TTC549 (cell line): Measurements from ENCODE around the gene POLR1G.
"Not testable (repeated sequence)": the region's sequence is repeated elsewhere in the genome, so short reads cannot be mapped to it uniquely, and the experiment has no call there.

Experiments
- FAIRE-seq: peaks from 2 replicates; lab custom pipeline; 2012; peaks lifted over from hg19 to GRCh38; lab: Jason Lieb, UNC

Gene POLR1G

DNA sequence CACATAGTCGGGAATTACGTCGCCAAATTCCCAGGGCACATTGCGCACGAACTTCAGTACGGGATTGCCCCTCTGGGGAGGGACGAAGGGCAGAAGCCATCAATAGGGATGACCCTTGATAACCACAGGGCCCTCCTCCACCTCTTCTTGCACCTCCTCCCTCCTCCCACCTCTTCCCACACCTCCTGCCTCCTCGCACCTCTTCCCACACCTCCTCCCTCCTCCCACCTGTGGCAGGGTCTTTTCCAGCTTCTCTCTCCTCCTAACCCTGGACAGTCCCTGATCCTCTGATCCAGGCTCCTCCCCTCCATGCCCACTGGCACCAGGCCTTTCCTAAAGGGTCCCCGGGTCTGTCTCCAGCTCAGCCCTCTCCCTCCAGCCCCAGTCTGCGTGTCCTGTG lies 13.9 kb downstream of the POLR1G start:
- no peak for FAIRE-seq

- FAIRE-seq, result no peak
Observed at GRCh38 chr19:45420871-45421270, 14.4 kb downstream of the POLR1G start.

GRCh38 chr19:45421947-45422498 lies 15.6 kb downstream of the POLR1G start:
- no peak for FAIRE-seq

DNA sequence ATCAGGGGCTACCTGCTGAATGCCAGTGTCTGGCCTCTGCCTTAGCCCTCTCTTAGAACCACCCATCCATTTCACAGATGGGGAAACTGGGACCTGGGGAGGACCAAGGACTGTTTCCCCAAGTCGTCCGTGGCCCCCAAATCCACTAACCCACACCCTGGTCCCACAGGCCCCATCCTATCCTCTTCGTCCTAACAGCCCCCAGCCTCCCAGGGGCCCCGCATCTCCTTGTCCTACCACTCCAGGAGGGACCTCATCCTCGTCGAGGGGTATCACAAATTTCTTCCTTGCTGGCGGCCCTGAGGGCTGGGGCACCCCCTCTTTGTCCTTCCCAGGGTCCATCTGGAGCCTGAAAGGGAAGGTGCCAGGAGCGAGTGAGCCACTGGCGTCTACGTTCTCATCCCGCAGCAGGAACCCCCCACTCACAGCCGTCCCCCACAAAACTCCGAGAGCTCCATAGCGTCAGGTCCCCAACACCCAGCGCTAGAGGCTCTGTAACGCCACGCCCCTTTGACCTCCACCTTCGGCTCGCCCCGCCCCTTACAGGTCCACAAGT lies 16.7 kb downstream of the POLR1G start:
- no peak for FAIRE-seq

DNA sequence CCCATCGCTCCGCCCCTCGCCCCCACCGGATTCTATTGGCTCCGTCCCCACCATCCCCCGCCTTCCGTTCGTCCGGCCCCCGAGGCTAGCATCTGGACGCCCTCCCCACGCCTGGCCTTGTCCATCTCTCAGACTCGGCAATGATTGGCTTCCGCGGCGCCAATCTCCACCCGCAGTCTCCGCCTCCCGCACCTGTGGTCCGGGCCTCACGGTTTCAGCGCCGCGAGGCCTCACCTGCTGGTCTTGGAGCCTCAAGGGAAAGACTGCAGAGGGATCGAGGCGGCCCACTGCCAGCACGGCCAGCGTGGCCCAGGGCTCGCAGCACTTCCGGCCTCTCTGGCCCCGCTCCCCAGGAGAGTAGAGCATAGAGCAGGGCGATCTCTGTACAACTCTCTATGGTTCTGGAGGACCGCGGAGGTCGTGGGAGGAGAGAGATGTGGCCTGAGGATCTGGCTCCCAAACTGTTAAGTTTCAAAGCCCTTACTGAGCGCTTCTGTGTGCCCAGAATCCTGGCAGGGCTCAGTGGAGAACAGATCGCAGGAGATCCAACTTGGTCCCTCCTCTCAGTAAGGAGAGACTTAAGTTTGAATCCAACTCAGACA lies 17.2 kb downstream of the POLR1G start, which contains the start of gene ERCC1:
ERCC1 (minus strand) TSS at position 329 of the 602 bp plus-strand sequence. CDS start 543 bp downstream, outside the sequence.
- FAIRE-seq, result no peak

DNA sequence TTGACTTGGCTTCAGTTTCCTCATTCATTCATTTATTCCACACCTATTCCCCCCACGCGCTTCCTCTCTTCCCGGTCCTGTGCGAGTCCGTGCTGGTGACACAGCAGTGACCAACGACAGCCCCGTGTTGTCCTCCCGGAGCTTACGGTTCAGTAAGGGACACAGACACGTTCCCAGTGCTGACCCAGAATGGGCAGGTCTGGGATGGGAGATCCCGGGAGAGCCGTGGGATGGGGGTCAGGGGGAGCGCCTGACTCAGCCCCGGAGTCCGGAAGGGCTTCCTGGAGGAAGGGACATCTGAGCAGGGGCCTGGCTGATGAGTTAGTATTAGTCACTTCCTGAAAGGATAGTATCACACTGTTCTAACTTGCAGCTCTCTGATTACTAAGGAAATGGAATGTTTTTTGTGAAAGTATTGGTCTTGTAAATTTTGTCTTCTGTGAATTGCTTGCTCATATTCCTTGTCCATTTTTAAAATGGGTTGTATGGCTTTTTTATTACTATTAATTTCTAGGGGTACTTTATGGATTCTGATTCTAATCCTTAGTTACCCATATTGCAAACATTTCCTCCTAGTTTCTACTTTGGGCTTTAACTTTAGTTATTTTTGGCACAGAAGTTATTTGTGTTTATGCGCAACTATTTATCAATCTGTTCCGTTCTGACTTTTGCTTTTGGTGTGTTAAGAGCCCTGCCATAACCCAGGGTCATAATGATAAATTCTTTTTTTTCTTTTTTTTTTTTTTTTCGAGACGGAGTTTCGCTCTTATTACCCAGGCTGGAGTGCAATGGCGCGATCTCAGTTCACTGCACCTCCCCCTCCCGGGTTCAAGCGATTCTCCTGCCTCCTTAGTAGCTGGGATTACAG lies 18.0 kb downstream of the POLR1G start:
- FAIRE-seq, result peak; percentile 9

GRCh38 chr19:45428384-45429231 lies 22.2 kb downstream of the POLR1G start:
- no peak for FAIRE-seq

DNA sequence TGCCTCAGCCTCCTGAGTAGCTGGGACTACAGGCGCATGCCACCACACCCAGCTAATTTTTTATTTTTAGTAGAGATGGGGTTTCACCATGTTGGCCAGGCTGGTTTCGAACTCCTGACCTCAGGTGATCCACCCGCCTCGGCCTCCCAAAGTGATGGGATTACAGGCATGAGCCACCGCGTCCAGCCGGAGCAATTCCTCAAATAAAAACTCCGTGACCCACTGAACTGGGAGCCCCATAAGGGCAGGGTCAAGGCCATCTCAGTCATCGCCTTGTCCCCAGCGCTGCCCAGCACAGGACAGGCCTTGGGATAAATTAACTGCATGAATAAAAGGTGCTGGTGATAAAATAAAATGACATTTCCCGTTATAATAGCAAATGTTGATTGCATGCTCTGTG lies 23.5 kb downstream of the POLR1G start:
- not testable (repeated sequence) for FAIRE-seq

DNA sequence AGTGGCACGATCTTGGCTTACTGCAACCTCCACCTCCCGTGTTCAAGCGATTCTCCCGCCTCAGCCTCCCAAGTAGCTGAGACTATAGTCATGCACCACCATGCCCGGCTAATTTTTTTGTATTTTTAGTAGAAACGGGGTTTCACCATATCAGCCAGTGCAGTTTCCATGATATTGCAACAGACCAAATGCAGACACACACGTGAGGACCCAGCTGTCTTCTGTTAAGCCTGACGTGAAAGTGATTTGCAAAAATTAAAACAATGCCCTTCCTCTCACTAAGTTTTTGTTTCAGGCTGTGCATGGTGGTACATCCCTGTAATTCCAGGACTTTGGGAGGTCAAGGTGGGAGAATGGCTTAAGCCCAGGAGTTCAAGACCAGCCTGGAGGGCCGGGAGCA lies 24.6 kb downstream of the POLR1G start:
- not testable (repeated sequence) for FAIRE-seq

DNA sequence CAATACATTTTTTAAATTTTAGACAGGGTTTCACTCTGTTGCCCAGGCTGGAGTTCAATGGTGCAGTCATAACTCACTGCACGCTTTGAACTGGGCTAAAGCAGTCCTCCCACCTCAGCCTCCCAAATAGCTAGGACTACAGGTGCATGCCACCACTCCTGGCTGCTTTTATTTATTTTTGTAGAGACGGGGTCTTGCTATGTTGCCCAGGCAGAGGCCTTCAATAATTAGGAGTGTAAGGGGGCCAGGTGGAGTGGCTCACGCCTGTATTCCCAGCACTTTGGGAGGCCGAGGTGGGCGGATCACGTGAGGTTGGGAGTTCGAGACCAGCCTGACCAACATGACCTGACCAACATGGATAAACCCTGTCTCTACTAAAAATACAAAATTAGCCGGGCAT lies 26.1 kb downstream of the POLR1G start:
- not testable (repeated sequence) for FAIRE-seq

DNA sequence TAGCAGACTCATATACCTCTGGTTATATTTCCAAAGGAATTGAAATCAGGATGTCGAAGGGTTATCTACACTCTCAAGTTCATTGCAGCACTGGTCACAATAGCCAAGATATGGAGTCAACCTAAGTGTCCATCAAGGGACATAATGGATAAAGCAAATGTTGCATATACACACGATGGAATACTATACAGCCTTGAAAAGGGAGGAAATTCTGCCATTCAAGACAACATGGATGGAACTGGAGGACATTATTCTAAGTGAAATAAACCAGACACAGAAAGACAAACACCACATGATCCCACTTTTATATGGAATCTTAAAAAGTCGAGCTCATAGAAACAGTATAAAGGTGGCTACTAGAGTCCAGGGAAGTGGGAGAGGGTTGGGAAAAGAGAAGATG lies 30.9 kb downstream of the POLR1G start:
- no peak for FAIRE-seq

- no peak for FAIRE-seq
Observed at GRCh38 chr19:45439190-45439568, 32.7 kb downstream of the POLR1G start.

- no peak for FAIRE-seq
Observed at GRCh38 chr19:45439569-45440258, 33.3 kb downstream of the POLR1G start.

DNA sequence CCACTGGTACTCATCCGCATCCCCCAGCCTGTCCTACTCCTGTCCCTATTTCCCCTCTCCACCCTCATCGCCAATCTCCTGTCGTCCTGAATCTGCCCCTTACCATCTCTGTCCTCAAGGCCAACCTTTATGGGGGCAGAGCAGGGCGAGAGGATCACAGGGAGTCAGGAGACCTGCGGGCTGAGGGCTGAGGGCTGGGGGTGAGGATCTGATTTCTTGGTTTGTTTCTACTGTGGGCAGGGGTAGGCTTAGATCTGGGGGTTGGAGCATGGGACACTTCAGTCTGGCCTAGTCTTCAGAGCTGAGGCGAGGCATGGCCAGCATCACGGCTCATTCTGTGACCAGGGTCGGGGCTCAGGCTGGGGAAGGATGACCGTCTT lies 33.8 kb downstream of the POLR1G start:
- no peak for FAIRE-seq

DNA sequence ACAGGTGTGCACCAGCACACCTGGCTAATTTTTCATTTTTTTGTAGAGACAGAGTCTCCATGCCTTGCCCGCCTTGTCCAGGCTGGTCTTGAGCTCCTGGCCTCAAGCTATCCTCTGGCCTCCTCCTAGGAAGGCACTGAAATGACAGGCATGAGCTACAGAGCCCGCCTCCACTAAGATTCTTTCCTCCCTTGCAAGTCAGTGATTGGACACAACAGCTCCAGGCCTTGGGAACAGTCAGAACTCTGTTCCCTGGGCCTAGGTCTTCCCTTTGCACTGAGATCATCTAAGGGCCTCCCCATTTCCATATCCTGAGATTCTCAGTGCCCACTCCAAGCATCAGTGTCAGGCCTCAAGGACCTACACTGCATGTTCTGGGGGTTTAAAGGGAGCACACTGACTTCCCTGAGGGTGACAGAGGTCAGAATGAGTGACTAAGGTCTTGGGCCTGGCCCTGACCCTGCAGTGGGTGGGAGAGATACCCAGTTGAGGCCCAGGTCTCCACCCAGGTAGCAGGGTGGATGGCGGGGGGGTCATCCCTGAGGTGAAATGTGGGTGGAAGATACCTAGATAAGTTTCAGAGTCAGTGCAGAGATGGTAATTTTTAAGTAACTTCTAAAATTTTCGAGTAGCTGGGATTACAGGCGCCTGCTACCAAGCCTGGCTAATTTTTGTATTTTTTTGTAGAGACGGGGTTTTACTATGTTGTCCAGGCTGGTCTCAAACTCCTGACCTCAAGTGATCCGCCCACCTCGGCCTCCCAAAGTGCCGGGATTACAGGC lies 34.6 kb downstream of the POLR1G start:
- no peak for FAIRE-seq

DNA sequence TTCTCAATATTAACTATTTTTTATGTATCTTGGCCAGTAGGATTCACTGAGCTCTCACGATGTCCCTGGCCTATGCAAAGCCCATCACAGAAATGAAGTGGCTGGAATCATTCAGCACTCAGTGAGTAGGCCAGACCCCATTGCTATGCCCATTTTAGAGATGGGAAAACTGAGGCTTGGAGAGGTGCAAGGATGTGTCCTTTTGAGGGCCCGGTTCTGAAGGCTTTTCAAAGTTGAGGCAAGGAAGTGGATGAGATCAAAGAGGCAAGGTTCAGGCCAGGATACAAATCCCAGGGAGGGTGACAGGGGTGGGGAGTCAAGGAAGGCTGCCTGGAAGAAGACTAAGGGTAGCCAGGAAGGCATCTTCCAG lies 35.9 kb downstream of the POLR1G start:
- FAIRE-seq, result no peak

DNA sequence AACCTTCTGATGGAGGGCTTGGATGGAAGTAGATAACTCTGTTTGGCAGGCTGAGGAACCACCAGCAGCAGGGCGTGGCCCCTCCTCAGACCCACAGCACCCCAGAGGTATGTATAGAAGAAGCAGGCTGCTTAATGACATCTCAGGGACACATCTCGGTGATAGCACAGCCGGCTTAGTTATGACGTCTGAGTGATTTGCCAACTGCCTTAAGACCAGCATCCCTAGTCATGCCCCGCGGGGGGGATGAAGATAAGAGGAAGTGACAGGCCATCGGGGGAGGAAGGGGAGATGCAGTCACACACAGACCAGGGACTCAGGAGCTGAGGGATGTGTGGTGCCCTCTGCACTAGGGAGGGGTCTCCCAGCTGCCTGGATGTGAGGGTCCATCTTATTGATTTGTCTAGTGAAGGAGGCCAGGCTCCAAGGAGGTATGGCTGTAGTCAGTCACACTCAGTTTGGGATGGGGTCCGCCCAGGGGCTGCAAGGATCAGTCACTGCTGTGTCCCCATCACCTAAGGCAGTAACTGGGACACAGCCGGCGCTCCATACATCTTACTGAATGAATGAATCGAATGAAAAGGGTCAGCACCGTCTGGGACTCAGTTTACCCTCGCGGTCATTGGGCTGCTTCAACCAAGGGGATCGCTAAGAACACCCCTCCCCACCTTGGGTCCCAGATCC lies 36.5 kb downstream of the POLR1G start:
- no peak for FAIRE-seq

DNA sequence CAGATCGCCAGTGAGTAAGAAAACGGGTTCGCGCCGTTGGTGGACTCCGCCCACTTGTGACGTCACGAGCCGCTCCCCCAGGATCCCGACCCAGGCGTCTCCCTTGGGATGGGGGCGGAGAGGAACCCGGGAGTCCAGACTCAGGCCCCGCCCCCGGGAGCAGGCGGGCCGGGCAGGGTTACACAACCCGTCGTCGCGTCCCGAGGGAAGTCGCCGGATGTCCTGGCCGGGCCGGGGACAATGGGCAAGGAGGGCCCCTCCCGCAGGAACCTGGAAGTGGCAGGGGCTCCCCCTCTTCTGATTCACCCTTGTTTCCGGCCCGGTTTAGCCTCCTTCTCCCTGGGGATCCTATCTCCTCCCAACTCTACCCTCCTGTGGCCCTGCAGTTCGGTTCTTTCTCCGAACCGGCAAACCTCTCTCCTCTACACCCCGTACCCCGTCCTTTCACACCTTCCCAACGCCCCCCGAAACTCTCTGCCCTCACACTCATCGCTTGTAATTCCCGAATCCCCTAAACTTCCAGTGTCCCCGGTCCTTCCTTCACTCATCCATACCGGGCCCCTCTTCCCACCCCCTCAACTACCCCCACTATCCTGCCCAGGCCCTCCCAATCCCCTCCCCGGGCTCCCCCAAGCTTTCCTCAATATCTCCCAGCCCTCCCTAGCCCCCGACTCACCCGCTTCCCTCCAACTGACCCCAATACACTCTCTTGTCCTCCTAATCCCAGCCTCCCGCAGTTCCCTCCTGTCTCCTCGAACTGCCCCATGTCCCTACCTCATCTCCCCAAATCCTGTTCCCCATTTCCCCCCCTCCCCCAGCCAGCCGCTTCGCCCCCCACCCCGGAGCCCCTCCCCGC lies 37.2 kb downstream of the POLR1G start:
- FAIRE-seq, result no peak

- no peak for FAIRE-seq
Observed at GRCh38 chr19:45444318-45445041, 38.0 kb downstream of the POLR1G start.
